HepG2 (cell line): Measurements from ENCODE around the gene KRTAP10-4. TPM values are rescaled to one million over a fixed set of nuclear protein-coding genes. Genes with fewer than 3 reads are reported as not detected.

Source experiments
- AHDC1 ChIP-seq: sonication (generic); formaldehyde crosslinking; IDR thresholded peaks from 2 replicates; pipeline ENCODE4 v1.5.1; 2020; ENCODE audit warnings: mild to moderate bottlenecking, missing genetic modification reagents, borderline replicate concordance
- GABPB1 ChIP-seq: IDR thresholded peaks from 2 replicates; pipeline ENCODE4 v1.6.1; 2016; ENCODE audit warnings: mild to moderate bottlenecking, missing genetic modification reagents, moderate library complexity, missing compliant biosample characterization
- GTF3A ChIP-seq: sonication (generic); formaldehyde crosslinking; conservative IDR thresholded peaks from 2 replicates; pipeline ENCODE4 v1.4.0; 2020; ENCODE audit warnings: mild to moderate bottlenecking, missing genetic modification reagents
- HDAC1 ChIP-seq: sonication (generic); formaldehyde crosslinking; IDR thresholded peaks from 2 replicates; pipeline ENCODE4 v1.5.1; 2020; ENCODE audit warnings: mild to moderate bottlenecking, missing genetic modification reagents
- KLF16 ChIP-seq, 2 experiments: sonication (generic) in 1 of 2; formaldehyde crosslinking in 1 of 2; IDR thresholded peaks; 2 replicates each; pipeline versions ENCODE4 v1.6.1 to v1.8.0; 2016 to 2023; ENCODE audit warnings: missing genetic modification reagents in 2 of 2, missing compliant biosample characterization in 1 of 2
- LBX2 ChIP-seq: sonication (generic); formaldehyde crosslinking; IDR thresholded peaks from 2 replicates; pipeline ENCODE4 v1.5.0; 2020; ENCODE audit warnings: missing genetic modification reagents, mild to moderate bottlenecking, borderline replicate concordance
- MTF2 ChIP-seq: sonication (generic); formaldehyde crosslinking; IDR thresholded peaks from 2 replicates; pipeline ENCODE4 v1.5.0; 2020; ENCODE audit warnings: missing genetic modification reagents, borderline replicate concordance
- POLR2AphosphoS5 ChIP-seq: IDR thresholded peaks from 2 replicates; pipeline ENCODE4 v1.6.1; 2012; ENCODE audit warnings: low read depth, low read length
- PREB ChIP-seq: sonication (generic); formaldehyde crosslinking; IDR thresholded peaks from 2 replicates; pipeline ENCODE4 v1.4.0; 2020; ENCODE audit warnings: missing genetic modification reagents
- ZBTB10 ChIP-seq: sonication (generic); formaldehyde crosslinking; IDR thresholded peaks from 2 replicates; pipeline ENCODE4 v1.4.0; 2020; ENCODE audit warnings: missing genetic modification reagents, borderline replicate concordance
- ZBTB8A ChIP-seq: sonication (generic); formaldehyde crosslinking; IDR thresholded peaks from 2 replicates; pipeline ENCODE4 v1.4.0; 2020; ENCODE audit warnings: mild to moderate bottlenecking, low read depth, missing genetic modification reagents, borderline replicate concordance
- ZFP91 ChIP-seq: sonication (generic); formaldehyde crosslinking; IDR thresholded peaks from 2 replicates; pipeline ENCODE4 v1.9.0; 2022; ENCODE audit warnings: missing genetic modification reagents, mild to moderate bottlenecking, borderline replicate concordance
- ZNF431 ChIP-seq: sonication (generic); formaldehyde crosslinking; IDR thresholded peaks from 2 replicates; pipeline ENCODE4 v1.9.0; 2022; ENCODE audit warnings: missing genetic modification reagents, low read depth, mild to moderate bottlenecking, borderline replicate concordance
- ZNF557 ChIP-seq: sonication (generic); formaldehyde crosslinking; IDR thresholded peaks from 2 replicates; pipeline ENCODE4 v1.4.0; 2020; ENCODE audit warnings: missing genetic modification reagents
- ZNF83 ChIP-seq: sonication (generic); formaldehyde crosslinking; IDR thresholded peaks from 2 replicates; pipeline ENCODE4 v1.4.0; 2020; ENCODE audit warnings: missing genetic modification reagents, mild to moderate bottlenecking, borderline replicate concordance
- polyA plus RNA-seq, 8 experiments: library from polyadenylated mRNA; depleted of rRNA in 3 of 8; stranded (reverse) in 7 of 8; unstranded in 1 of 8; fragments of >200 nt; fragmentation: Illumina TruSeq in 4 of 8; extraction: Trizol in 4 of 8; gene quantifications; 2 replicates each; pipeline versions ENCODE4 v1.2.1 to v1.2.3, GENCODE V29; 2011 to 2016; ENCODE audit warnings: low read depth in 4 of 8, missing spikeins in 1 of 8, mixed read lengths in 1 of 8; ENCODE audit not compliant: insufficient read depth in 1 of 8
- total RNA-seq, 5 experiments: library from RNA; depleted of rRNA; stranded (reverse); fragments of >200 nt; fragmentation: Illumina TruSeq; extraction: Trizol; gene quantifications; 2 replicates each; pipeline ENCODE4 v1.2.3, GENCODE V29; 2016; ENCODE audit warnings: low read depth in 1 of 5

Gene KRTAP10-4
- total and polyA plus RNA-seq, 2 of the 13 experiments (the other 11 are each of a cell fraction or from before 2014, with no cell fraction given), result not detected

- TF ChIP-seq MTF2 (CRISPR knock-in tag), result no peak
- no peak for TF ChIP-seq POLR2AphosphoS5
- TF ChIP-seq LBX2 (CRISPR knock-in tag), result no peak; the same call in 1 of the 2 replicates
- no peak for TF ChIP-seq ZNF557 (CRISPR knock-in tag)
- no peak for TF ChIP-seq PREB (CRISPR knock-in tag)
- peak; percentile 91 for TF ChIP-seq AHDC1 (CRISPR knock-in tag)
- peak; percentile 90 for TF ChIP-seq HDAC1 (CRISPR knock-in tag)
- no peak for TF ChIP-seq ZBTB10
- peak; percentile 31; the same call in 1 of the 2 replicates for TF ChIP-seq GABPB1 (CRISPR knock-in tag)
- TF ChIP-seq ZNF431 (CRISPR knock-in tag), result 0 out of 2 replicates have a peak, but pooled peaks have one; percentile 61
- TF ChIP-seq GTF3A (CRISPR knock-in tag), result no peak
- peak; percentile 37; the same call in 1 of the 2 replicates for TF ChIP-seq ZFP91
- TF ChIP-seq ZBTB8A (CRISPR knock-in tag), result no peak
- peak in 1 of 2 experiments; percentile 76; a peak in 1 of 4 replicates for TF ChIP-seq KLF16 (CRISPR knock-in tag; IDR thresholded peaks at IDR 0.05)
- TF ChIP-seq ZNF83 (CRISPR knock-in tag), result 0 out of 2 replicates have a peak, but pooled peaks have one; percentile 36
Measured at GRCh38 chr21:44593598-44594405, 20.3 kb downstream of the KRTAP10-4 start (continued).
